GM12874 (cell line): Measurements from ENCODE around the gene DKK3.

Source experiments
- TF ChIP-seq, protein P1 (sequence below): IDR thresholded peaks from 2 replicates; pipeline ENCODE4 v1.5.1; 2011; ENCODE audit warnings: low read depth, mild to moderate bottlenecking, control low read depth, low read length, moderate library complexity; ENCODE audit not compliant: insufficient read depth

The DKK3 gene

DNA sequence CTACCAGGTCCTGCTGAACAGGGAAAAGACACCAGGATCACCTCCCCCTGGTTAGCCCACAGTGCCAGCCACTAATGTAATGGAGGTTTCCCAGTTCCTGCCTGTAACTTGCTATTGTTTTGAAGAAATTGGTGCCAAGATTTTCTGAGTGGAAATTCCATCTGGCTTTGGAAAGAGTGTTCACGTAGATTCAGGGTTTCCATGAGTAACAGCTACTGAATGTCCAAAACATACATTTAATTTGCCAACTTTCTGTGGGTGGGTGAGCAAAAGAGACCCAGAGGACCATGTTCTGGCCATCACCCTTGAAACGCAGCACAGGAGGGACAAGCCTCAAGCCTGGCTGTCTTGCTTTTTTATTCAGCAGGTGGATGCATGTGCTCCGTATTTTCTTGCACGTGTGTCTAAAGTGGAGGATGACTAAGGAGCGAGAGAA, 8.8 kb upstream of the DKK3 start:
- TF ChIP-seq, protein P1, sequence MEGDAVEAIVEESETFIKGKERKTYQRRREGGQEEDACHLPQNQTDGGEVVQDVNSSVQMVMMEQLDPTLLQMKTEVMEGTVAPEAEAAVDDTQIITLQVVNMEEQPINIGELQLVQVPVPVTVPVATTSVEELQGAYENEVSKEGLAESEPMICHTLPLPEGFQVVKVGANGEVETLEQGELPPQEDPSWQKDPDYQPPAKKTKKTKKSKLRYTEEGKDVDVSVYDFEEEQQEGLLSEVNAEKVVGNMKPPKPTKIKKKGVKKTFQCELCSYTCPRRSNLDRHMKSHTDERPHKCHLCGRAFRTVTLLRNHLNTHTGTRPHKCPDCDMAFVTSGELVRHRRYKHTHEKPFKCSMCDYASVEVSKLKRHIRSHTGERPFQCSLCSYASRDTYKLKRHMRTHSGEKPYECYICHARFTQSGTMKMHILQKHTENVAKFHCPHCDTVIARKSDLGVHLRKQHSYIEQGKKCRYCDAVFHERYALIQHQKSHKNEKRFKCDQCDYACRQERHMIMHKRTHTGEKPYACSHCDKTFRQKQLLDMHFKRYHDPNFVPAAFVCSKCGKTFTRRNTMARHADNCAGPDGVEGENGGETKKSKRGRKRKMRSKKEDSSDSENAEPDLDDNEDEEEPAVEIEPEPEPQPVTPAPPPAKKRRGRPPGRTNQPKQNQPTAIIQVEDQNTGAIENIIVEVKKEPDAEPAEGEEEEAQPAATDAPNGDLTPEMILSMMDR, result no peak

DNA sequence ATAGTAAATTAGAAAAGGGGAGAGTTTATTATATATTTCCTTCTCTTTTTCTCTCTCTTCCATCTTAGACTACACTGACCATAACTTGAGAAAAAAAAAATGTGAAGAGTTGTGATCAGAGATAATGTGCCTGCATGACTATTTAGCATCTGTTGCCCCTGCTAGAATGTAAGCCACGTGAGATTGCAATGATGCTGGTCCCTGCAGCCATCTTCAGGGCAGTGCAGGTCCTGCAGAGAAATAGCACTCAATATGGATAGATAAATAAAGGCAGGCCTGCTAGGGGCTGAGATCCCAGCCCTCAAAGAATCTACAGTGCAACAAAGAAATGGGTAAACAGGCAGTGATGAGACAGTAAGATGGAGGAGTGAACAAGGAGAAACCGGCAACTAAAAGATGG, 7.8 kb upstream of the DKK3 start:
- TF ChIP-seq, protein P1, result no peak

DNA sequence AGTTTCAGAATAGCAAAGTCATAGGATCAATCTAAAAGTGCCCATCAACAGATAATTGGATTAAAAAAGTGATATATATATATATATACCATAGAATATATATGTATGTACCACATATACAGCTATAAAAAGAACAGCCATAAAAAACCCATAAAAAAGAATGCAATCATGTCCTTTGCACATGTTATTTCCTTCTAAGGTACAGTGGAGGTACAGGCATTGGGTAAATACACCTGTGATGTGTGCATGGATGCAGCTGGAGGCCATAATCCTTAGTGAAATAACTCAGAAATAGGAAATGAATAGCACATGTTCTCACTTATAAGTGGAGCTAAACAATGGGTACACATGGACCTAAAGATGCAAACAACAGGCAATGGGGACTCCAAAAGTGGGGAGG, 7.1 kb upstream of the DKK3 start:
- TF ChIP-seq, protein P1, result no peak

DNA sequence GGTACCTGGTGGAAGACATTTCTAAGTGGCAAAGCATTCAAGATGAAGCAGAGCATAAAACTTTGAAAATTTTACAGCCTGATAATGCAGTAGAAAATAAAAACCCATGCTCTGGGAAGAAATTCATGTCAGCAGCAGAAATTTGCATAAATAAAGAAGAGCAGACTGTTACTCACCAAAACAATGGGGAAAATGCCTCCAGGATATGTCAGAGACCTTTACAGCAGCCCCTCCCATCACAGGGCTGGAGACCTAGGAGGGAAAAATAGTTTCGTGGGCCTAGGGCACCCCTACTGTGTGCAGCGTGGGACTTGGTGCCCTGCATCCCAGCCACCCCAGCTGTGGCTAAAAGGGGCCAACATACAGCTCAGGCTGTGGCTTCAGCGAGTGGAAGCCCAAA, 5.4 kb upstream of the DKK3 start:
- TF ChIP-seq, protein P1, result no peak

DNA sequence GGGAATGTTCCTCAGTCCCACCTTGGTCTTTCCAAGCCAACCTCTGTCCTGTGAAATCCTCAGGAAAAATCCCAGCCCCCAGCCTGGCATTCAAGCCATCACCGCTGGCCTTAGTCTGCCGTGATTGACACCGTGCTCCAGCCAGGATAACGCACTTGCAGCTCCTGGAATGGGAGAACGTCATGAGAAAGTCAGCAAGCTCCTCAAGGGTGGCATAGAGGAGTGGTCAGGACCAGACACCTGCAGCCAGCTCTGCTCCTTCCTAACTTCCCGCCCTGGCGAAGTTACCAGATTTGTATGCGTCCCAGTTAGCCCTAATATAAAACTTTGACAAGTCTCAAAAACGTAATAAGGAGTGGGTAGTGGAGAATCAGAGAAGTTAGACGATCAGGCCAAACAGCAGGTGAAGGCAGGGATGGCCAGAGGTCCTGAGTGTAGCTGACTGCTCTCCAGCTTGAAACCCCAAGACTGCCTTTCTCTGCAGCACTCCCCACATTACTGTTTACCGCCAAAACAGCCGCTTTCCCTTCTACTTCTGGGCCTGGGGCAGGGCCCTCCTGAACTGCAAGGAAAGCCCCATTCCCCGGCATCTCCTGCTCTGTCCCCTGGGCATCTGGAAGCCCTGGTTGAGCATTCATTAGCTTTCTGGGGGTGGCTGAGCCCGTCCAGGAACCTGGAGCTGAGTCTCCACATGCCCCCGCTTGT, 1.3 kb upstream of the DKK3 start:
- TF ChIP-seq, protein P1, result no peak

DNA sequence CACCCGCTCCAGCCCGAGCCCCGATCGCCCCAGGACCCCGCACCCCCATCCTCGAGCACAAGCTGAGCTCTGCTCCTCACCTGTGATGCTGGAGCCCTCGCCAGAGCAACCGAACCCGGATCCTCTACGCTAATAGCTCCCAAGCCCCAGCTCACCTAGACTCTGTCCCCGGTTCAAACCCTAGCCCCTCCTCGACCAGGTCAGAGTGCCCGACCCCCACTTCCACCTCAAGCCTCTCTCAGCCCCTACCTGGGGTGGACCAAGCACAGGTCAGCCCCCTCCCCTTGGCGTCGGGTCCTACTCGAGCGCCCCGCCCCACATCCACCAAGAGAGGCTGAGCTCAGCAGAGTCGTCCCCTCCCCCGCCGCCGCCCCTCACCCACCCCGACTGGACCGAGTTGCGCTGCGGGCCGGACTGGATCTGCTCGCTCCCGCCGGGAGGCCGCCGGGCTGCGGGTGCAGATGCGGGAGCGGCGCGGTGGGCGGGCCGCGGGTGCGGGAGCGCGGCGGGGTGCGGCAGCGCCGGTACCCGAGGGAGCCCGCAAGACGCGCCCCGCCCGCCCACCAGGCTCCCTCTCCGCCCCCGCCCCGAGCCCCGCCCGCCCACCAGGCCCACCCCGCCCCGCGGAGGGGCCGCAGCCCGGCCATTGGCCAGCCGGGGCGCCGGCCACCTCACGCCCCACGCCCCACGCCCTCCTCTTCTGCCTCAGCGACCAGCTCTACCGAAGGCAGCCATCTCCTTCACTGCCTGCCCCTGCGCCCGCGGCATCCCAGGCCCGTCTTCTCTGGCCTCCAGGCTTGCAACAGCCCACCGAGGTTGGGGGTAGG, 577 bp upstream of the DKK3 start:
- TF ChIP-seq, protein P1, result no peak

DNA sequence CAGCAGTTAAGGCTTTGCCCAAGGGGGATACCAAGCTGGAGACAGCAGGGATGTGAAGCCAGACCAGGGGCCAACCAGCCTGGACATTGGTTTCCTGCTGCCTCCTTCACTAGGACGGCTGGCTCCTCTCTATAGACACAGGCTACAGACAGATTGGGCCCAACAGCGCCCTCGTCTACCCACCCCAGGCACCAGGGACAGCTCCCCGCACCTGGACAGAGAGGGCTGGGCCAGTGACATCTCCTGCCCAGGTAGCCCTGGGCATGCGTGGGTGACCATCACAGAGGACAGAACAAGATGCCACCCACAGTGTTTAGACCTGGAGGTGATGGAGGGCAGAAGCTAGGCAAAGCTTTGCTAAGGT, 1.2 kb downstream of the DKK3 start:
- TF ChIP-seq, protein P1, result no peak
